Activated CD4-positive, alpha-beta T cell treated with anti-CD3 and anti-CD28 coated beads for 36 hours (primary cell): Measurements from ENCODE around the gene GLDN. TPM values are rescaled to one million over a fixed set of nuclear protein-coding genes. Genes with fewer than 3 reads are reported as not detected.

Experiments
- ATAC-seq: fragments of 200-7000 bp; cut with Tn5 transposase; one replicate; pipeline ENCODE4 v1.10.0; 2021; ENCODE audit warnings: mild to moderate bottlenecking, moderate library complexity
- CTCF ChIA-PET: fragments of 350-600 bp; sonication (Branson Sonifier 250); formaldehyde crosslinking; loops from one replicate; lab custom pipeline; 2021; ENCODE audit warnings: antibody characterized with exemption; lab: Charles Lee
- POLR2A ChIA-PET: fragments of 350-600 bp; sonication (Branson Sonifier 250); formaldehyde crosslinking; loops from one replicate; lab custom pipeline; 2021; ENCODE audit warnings: antibody characterized with exemption, inconsistent platforms; lab: Charles Lee
- DNase-seq: peaks from one replicate; pipeline ENCODE4 v3.0.0-alpha.2; 2020
- H3K27ac Mint-ChIP-seq: one replicate; pipeline ENCODE4 v1.8.0; 2021; ENCODE audit warnings: mixed read lengths
- H3K27me3 Mint-ChIP-seq: one replicate; pipeline ENCODE4 v1.8.0; 2021; ENCODE audit warnings: mixed read lengths
- H3K36me3 Mint-ChIP-seq: one replicate; pipeline ENCODE4 v1.8.0; 2021; ENCODE audit warnings: low read depth, mixed read lengths
- H3K4me1 Mint-ChIP-seq: one replicate; pipeline ENCODE4 v1.8.0; 2021; ENCODE audit warnings: mixed read lengths
- H3K4me3 Mint-ChIP-seq: one replicate; pipeline ENCODE4 v1.8.0; 2021; ENCODE audit warnings: mild to moderate bottlenecking, moderate library complexity, mixed read lengths
- H3K9me3 Mint-ChIP-seq: one replicate; pipeline ENCODE4 v1.8.0; 2021; ENCODE audit warnings: low read depth, mixed read lengths
- intact Hi-C, 2 experiments: fragments of 100-400 bp; cut with DNase I in 1 of 2; cut with micrococcal nuclease in 1 of 2; formaldehyde crosslinking; loops; one replicate each; pipeline versions ENCODE4 v1.14.2 to v1.15.1; 2022 to 2024; cut with DNase I, micrococcal nuclease
- total RNA-seq, 2 experiments: library from RNA; stranded (reverse); gene quantifications; one replicate each; pipeline ENCODE4 v1.2.3, GENCODE V29; 2021

Gene GLDN
- total RNA-seq, 2 experiments from 2014 or later: not detected

DNA sequence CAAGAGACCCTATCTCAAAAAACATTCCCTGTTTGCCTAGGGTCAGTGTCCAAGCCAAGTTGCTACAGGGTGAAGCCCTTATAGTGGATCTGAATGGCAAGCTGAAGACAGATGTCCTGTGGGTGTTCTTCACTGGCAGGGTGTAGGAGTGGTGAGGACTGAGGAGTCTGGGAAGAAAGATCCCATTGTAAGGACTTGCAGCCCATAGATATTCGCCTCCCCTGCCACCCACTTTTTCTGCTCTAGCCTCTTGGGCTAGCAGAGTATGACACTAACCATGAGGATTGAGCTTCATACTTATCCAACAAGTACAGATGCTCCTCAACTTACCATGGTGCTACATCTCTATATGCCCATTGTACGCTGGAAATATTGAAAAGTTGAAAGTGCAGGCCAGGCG, 16.3 kb upstream of the GLDN start:
- no peak overlapping the region for H3K4me3 Mint-ChIP-seq
- no peaks in the 10 kb centered on the region for H3K36me3 Mint-ChIP-seq
- no peaks in the 10 kb centered on the region for H3K4me1 Mint-ChIP-seq
- CTCF ChIA-PET: no interaction called here
- no peaks in the 10 kb centered on the region for H3K9me3 Mint-ChIP-seq
- POLR2A ChIA-PET: no interaction called here
- ATAC-seq (no peak), DNase-seq (no peak)
- intact Hi-C loops: no loop called here
- peaks cover 8% of the 10 kb centered on the region for H3K27me3 Mint-ChIP-seq
- no peak overlapping the region for H3K27ac Mint-ChIP-seq

DNA sequence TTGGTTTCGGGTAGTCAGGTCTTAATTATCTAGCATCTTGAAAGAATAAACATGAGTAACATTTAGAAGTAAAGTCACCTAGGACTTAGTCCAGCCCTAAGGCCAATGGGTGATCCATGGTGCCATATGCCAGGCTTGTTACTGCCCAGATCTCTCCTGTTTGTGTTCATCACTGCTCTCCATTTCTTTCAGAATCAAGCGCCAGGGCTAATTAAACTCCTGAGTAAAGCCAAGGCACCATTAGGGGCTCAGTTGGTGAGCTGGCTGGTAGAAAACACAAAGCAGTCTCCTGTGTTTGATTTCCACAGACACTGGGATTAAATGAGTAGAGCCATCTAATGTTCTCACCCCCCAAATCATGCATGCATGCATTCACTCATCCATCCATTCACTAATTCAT, 14.4 kb upstream of the GLDN start:
- Mint-ChIP-seq H3K27ac (no peak overlapping the region), H3K4me3 (no peak overlapping the region), H3K4me1 (no peaks in the 10 kb centered on the region), H3K27me3 (peaks cover 5% of the 10 kb centered on the region), H3K9me3 (no peaks in the 10 kb centered on the region), H3K36me3 (no peaks in the 10 kb centered on the region)
- intact Hi-C loops: no loop called here
- ChIA-PET CTCF (no interaction called here), POLR2A (no interaction called here)
- no peak for ATAC-seq
- DNase-seq: no peak

DNA sequence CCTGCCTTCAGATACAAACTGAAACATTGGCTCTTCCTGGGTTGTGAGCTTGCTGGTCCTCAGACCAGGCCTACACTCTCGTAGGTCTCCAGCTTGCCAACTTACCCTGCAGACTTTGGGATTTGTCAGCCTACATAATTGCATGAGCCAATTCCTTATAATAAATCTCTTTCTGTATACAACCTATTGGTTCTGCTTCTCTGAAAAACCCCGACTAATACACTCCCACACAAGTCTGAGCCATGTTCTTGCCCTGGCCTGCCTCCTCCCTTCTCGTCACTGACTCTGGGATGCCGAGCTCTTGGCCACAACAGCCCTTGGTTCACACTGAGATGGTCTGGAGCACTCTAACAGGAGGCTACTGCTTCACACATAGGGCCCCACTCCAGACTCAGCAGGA, 12.5 kb upstream of the GLDN start:
- no peak overlapping the region for H3K27ac Mint-ChIP-seq
- DNase-seq: no peak
- H3K9me3 Mint-ChIP-seq: no peaks in the 10 kb centered on the region
- H3K36me3 Mint-ChIP-seq: no peaks in the 10 kb centered on the region
- H3K4me1 Mint-ChIP-seq: no peaks in the 10 kb centered on the region
- H3K27me3 Mint-ChIP-seq: peaks cover 7% of the 10 kb centered on the region
- ChIA-PET POLR2A (no interaction called here), CTCF (no interaction called here)
- no peak overlapping the region for H3K4me3 Mint-ChIP-seq
- no peak for ATAC-seq
- intact Hi-C loops: no loop called here

DNA sequence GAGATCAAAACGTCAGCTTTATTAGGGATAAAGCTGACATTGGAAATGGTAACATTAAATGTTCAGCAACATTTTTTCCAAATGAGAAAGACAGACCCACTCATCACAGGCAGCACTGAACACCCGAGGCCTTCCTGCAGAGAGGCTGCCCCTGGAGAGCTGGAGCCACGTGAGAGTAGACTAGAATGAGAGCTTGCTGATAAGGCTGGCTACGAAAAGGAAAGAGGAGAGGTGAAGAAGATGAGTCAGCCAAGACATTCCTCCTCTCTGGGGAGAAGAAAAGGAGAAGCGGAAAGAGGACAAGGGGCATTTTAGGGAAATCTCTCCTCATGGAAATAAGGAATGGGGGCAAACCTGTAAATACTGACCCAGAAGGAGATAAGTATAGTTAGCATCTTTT, 10.3 kb upstream of the GLDN start:
- intact Hi-C loops: no loop called here
- Mint-ChIP-seq H3K9me3 (no peaks in the 10 kb centered on the region), H3K4me3 (no peak overlapping the region), H3K27ac (no peak overlapping the region), H3K36me3 (no peaks in the 10 kb centered on the region), H3K4me1 (no peaks in the 10 kb centered on the region), H3K27me3 (peaks cover 11% of the 10 kb centered on the region)
- CTCF ChIA-PET: no interaction called here
- POLR2A ChIA-PET: no interaction called here
- ATAC-seq (no peak), DNase-seq (no peak)

DNA sequence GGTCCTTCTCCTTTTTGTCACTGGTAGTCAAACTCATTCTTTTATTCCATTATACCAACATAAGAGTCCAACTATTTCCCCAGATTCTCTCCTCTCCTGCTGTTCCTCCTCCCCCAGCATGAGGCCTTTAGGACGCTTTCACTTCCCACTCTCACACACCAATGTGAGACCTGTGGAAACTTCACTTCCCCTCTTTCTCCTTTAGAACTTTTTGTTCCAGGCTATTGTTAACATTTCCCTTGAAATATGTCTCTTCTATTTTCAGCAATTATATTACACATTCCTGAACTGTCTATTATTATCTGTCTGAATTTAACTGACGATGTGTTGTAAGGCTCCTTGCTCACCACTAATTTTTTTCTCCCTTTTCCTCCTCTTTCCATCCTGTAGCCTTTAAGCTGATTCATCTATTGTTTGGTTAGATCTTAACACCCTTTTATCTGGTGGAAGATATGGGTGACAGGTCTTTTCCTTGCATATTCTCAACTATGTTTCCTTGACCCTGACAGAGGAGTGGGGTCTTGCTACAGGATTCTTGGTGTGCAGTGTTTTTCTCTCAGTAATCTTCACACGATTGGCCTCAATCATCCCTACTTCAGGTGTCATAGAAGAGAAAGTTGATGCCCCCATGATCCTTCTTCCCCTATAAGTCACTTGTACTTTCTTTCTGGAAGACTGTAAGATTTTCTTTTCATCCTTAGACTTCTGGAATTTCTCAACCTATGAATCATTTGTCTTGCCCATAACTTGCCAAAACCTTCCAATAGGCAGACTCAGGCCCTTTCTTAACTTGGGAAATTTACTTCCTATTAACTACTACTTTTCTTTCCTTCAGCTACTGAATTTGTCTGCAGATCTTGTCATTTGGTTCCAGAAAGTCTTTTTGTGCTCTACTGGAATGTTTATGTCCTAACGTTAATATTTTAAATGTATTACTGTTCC, 9.0 kb upstream of the GLDN start:
- no peaks in the 10 kb centered on the region for H3K36me3 Mint-ChIP-seq
- POLR2A ChIA-PET: no interaction called here
- no peak overlapping the region for H3K27ac Mint-ChIP-seq
- intact Hi-C loops: no loop called here
- no peak overlapping the region for H3K4me3 Mint-ChIP-seq
- H3K27me3 Mint-ChIP-seq: peaks cover 11% of the 10 kb centered on the region
- DNase-seq (no peak), ATAC-seq (no peak)
- H3K9me3 Mint-ChIP-seq: no peaks in the 10 kb centered on the region
- CTCF ChIA-PET: no interaction called here
- no peaks in the 10 kb centered on the region for H3K4me1 Mint-ChIP-seq

DNA sequence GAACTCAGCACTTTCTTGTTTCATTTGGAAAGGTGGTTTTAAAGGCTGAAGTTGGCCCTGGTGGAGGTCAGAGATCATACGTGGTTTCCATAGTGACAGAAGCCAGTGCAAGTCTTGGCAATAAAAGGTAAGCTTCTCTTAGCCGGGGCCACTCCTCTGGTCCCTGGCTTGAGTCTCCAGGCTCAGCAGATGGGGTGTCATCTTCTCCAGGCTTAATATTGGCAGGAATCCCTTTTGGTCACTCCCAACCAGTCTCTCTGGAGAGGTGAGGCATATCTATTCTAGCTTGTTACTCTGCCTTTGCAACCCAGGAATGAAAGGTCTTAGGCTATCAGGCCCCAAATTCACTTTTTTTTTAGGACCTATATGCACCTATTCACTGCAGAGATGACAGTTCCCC, 7.9 kb upstream of the GLDN start:
- H3K27ac Mint-ChIP-seq: no peak overlapping the region
- peaks cover 11% of the 10 kb centered on the region for H3K27me3 Mint-ChIP-seq
- intact Hi-C loops: no loop called here
- ATAC-seq: no peak
- no peaks in the 10 kb centered on the region for H3K9me3 Mint-ChIP-seq
- no peaks in the 10 kb centered on the region for H3K4me1 Mint-ChIP-seq
- POLR2A ChIA-PET: no interaction called here
- CTCF ChIA-PET: no interaction called here
- DNase-seq: no peak
- no peak overlapping the region for H3K4me3 Mint-ChIP-seq
- H3K36me3 Mint-ChIP-seq: no peaks in the 10 kb centered on the region

DNA sequence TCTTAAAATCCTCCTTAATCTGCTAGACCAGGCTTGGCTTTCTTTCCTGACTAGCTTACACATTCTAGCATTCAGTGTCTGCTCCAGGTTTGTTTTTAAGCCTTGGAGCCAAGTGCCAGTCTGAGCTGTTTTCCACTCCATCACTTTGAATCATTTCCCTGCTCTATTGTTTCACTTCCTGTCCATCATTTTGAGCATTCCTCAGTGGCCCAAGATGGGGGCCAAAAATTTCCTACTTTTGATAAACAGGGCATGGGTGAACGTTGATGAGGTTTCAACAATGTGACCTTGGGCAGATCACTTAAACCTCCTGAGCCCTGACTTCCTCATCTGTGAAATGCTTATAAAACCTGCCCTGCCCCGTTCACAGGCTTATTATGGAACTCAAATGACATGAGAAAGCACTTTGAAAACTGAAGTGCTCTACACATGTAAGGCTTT, 7.4 kb upstream of the GLDN start:
- no peak for ATAC-seq
- H3K4me3 Mint-ChIP-seq: no peak overlapping the region
- intact Hi-C loops: no loop called here

DNA sequence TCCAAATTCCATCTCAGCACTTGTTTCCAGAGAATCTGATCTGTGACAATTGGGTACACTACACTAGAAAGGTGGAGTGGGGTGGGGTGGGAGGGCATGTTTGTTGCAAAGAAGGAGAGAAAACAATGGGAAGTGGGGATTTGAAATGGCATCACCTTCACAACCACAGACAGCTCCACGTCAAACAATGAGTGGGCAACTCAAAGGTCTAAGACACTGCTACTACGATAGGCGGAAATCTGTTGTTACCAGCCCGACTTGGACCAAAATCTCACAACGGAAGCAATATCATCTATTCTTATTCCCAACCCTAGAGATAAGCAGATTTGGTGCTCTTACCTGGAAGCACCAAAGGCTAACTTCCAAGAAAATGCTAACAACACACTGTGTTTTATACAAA, 6.4 kb upstream of the GLDN start:
- H3K4me1 Mint-ChIP-seq: no peaks in the 10 kb centered on the region
- H3K27ac Mint-ChIP-seq: no peak overlapping the region
- peaks cover 6% of the 10 kb centered on the region for H3K27me3 Mint-ChIP-seq
- ATAC-seq (no peak), DNase-seq (no peak)
- no peaks in the 10 kb centered on the region for H3K9me3 Mint-ChIP-seq
- H3K36me3 Mint-ChIP-seq: no peaks in the 10 kb centered on the region
- intact Hi-C loops: no loop called here
- CTCF ChIA-PET: no interaction called here
- H3K4me3 Mint-ChIP-seq: no peak overlapping the region
- POLR2A ChIA-PET: no interaction called here

More for the DNA sequence above, 7.4 kb upstream of the GLDN start:
- ChIA-PET POLR2A (no interaction called here), CTCF (no interaction called here)
- Mint-ChIP-seq H3K27ac (no peak overlapping the region), H3K9me3 (no peaks in the 10 kb centered on the region), H3K36me3 (no peaks in the 10 kb centered on the region), H3K27me3 (peaks cover 11% of the 10 kb centered on the region), H3K4me1 (no peaks in the 10 kb centered on the region)
- no peak for DNase-seq

DNA sequence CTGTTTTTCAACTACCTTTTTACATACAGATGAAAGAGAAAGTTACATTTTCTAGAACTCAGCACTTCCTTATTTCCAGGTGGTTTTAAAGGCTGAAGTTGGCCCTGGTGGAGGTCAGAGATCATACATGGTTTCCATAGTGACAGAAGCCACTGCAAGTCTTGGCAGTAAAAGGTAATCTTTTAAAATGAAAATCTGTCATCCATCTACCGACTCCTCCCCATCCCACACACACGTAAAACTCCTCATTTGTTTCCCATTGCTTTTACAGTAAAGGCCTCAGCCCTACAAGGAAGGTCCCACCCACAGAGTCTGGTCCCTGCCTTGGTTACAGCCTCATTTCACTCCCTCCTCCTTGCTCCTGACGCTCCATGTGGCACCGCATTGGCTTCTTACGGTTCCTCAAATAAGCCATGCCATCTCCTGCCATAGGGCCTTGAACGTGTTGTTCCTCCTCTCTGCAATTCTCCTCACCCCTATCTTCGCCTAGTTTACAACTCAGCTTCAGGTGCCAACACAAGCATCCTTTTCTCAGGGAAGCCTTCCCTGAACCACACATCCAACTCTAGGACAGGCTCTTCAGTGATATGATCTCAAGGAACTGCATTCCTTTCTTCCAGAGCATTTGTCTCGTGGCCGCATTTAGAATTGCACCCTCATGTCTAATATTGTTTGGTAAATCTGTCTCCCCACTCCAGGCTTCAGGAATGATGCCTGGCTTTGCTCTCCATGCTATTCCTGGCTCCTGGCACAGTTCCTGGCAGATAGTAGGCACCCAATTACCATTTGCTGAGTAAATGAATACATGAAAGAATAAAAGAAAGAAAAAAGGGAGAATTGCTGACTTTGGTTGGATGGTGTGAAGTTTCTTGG, 5.7 kb upstream of the GLDN start:
- ATAC-seq: no peak
- POLR2A ChIA-PET: no interaction called here

DNA sequence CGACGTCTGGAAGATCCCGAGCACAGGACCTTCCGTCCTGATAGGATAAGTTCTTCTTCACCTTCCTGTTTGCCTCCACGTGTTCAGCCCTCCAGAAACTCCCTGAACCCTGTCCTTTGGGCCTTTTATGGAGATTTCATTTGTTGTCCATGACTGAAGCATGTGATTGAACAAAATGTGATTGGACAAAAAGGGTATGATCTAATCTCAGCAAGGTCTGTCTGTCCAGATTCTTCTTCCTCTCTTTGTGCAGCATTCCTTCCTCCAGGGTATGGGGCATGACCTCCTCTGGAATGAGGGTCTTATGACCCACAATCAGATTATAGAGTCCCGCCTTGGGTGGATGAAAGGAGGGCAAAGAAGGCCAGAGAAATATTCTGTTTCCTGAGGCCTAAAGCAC, 3.0 kb upstream of the GLDN start, which contains the start of gene CYP19A1:
CYP19A1 (minus strand) TSS at position 101 of the 400 bp plus-strand sequence. CDS start 95,684 bp downstream, outside the sequence.
- Mint-ChIP-seq H3K9me3 (no peaks in the 10 kb centered on the region), H3K36me3 (no peaks in the 10 kb centered on the region), H3K27me3 (peaks cover 12% of the 10 kb centered on the region), H3K4me1 (no peaks in the 10 kb centered on the region), H3K27ac (no peak within 1 kb of the TSS), H3K4me3 (no peak within 1 kb of the TSS)
- ChIA-PET CTCF (no interaction called here), POLR2A (no interaction called here)
- DNase-seq: no peak
- intact Hi-C loops: no loop called here
- no peak for ATAC-seq

More for the DNA sequence above, 5.7 kb upstream of the GLDN start:
- intact Hi-C loops: no loop called here
- no peak for DNase-seq
- H3K9me3 Mint-ChIP-seq: no peaks in the 10 kb centered on the region
- no peak overlapping the region for H3K4me3 Mint-ChIP-seq
- no peaks in the 10 kb centered on the region for H3K36me3 Mint-ChIP-seq
- CTCF ChIA-PET: no interaction called here
- peaks cover 6% of the 10 kb centered on the region for H3K27me3 Mint-ChIP-seq
- no peak overlapping the region for H3K27ac Mint-ChIP-seq
- H3K4me1 Mint-ChIP-seq: no peaks in the 10 kb centered on the region

DNA sequence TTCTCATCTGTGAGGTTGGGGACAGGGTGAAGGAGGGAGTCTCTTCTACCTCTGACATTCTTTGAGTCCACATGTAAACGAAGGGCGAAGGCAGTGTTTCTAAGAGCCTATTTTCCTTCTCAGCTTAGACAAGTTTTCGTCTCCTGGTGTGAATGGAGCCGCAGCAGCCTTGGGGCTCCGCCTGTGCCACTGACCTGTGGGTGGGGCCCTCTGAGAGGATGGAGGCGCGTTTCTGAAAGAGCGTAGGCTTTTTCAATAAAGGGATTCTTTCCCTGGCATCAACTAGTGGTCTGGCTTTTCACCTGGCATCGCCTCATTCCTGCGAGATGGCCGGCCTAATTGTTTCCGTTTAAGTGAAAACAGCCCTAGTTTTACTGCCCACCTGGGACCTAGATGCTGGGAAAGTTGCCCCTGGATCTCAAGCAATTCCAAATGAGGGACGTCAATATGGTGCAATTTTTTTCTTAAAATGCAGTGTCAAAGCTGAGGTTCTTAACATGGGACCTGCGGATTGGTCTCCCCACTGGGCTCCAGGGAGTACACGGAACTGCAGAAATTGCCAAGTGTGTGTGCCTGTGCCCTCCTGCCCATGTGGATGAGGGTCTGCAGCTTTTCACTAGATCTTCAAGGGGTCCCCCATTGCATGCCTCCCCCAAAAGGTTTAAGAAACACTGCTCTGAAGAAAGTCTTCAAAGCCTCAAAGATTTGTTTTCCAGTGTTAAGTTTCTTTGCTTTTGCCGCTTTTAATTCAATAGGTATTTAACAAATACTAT, 958 bp downstream of the GLDN start:
- CTCF ChIA-PET: interaction anchor here (1.2 kb wide), 1 partner anchor 11 kb away, joined by 3 read pairs; no protein-coding TSS in a partner anchor

More for the DNA sequence above, 958 bp downstream of the GLDN start:
- no peak overlapping the region for H3K4me3 Mint-ChIP-seq
- ATAC-seq (no peak), DNase-seq (no peak)
- H3K36me3 Mint-ChIP-seq: no peaks in the 10 kb centered on the region
- intact Hi-C loops: no loop called here
- no peaks in the 10 kb centered on the region for H3K4me1 Mint-ChIP-seq
- POLR2A ChIA-PET: no interaction called here
- H3K9me3 Mint-ChIP-seq: no peaks in the 10 kb centered on the region
- no peak overlapping the region for H3K27ac Mint-ChIP-seq
- H3K27me3 Mint-ChIP-seq: peaks cover 10% of the 10 kb centered on the region
